RPMI7951 (cell line): ENCODE measurements around the gene GNAQ. TPM values are rescaled to one million over a fixed set of nuclear protein-coding genes. Genes with fewer than 3 reads are reported as not detected.

ENCODE experiments used
- DNase-seq: peaks from one replicate; pipeline ENCODE4 v3.0.0-alpha.2; 2012; ENCODE audit warnings: low read depth
- total RNA-seq: library from RNA; depleted of rRNA; stranded (reverse); fragments of >200 nt; shearing (Covaris generic); gene quantifications from 2 replicates; pipeline ENCODE4 v1.2.3, GENCODE V29; 2014

GNAQ gene
- total RNA-seq, 1 experiment from 2014 or later = 20.8 TPM

GRCh38 chr9:78003730-78004129, 27.9 kb downstream of the GNAQ start:
- DNase-seq = no peak

GRCh38 chr9:78001946-78002731, 29.5 kb downstream of the GNAQ start:
- peak; percentile 34 for DNase-seq

- DNase-seq = no peak
These were observed 31.4 kb downstream of the GNAQ start for GRCh38 chr9:78000221-78000620.

- peak; percentile 22 for DNase-seq
These were observed 32.4 kb downstream of the GNAQ start for GRCh38 chr9:77999231-77999631.

GRCh38 chr9:77997611-77998284, 33.9 kb downstream of the GNAQ start:
- DNase-seq = peak; percentile 93

GRCh38 chr9:77996696-77997095, 34.9 kb downstream of the GNAQ start:
- no peak for DNase-seq

- no peak for DNase-seq
These were observed 40.4 kb downstream of the GNAQ start for GRCh38 chr9:77991191-77991590.

- DNase-seq = no peak
These were observed 41.7 kb downstream of the GNAQ start for GRCh38 chr9:77989909-77990308.

GRCh38 chr9:77989458-77989857, 42.2 kb downstream of the GNAQ start:
- DNase-seq = no peak

- DNase-seq = no peak
These were observed 43.0 kb downstream of the GNAQ start for GRCh38 chr9:77988630-77989029.

DNA sequence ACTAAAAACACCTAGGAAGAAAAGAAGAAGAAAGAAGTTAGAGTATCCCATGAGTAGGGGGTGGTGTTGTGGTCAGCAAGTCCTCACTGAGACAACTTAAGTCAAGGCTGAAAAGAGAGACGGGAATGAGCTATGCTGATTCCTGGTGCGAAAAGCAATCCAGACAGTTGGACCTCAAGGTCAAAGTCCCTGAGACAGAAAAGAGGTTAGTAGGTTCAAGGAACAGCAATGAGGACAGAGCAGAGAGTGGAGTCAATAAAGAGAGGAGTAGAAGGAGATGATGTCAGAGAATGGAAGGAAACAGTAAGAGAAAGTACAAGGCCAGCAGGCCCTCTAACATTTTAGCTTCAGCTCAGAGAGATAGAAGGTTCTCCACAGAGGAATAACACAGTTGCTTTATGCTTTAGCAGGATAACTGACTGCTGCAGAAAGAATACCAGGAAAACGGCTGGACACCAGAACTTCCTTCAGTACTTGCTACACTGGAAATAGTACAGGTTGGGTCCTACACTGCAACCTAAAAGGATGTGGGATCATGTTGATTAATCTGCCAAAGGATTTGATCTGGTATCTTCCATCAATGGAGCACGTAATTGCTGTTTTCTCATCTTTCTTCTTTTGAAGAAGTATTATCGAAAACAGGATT, 43.6 kb downstream of the GNAQ start:
- DNase-seq = no peak

GRCh38 chr9:77987081-77987656, 44.4 kb downstream of the GNAQ start:
- no peak for DNase-seq

- DNase-seq = no peak
These were observed 45.6 kb downstream of the GNAQ start for GRCh38 chr9:77985996-77986395.

GRCh38 chr9:77983320-77983662, 48.3 kb downstream of the GNAQ start:
- no peak for DNase-seq

DNA sequence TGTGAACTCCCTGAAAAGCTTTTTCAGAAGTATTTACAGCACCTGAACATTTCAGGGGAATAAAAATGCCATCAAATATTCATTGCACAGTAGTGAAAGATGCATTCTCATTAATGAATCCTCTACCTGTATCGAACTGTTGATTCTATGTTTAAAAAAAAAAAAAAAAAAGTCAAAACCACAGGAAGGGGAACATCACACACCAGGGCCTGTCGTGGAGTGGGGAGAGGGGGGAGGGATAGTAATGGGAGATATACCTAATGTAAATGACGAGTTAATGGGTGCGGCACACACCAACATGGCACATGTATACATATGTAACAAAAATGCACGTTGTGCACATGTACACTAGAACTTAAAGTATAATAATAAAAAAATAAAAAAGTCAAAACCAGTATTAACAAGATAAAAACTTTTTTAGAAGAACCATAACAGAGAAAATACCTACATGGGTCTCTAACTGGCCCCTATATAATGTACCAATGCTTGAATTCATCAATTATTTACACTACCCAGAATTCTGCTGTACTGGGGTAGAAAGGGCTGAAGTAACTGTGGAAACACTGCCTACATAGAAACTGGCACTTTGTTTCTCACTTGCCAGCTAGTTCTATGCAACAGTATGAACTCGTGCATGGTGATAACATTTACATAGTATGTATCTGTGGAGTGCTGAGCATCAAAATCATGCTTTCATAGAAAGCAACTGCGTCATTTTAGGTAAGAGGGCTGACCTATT, 48.9 kb downstream of the GNAQ start:
- no peak for DNase-seq

GRCh38 chr9:77981907-77982306, 49.7 kb downstream of the GNAQ start:
- DNase-seq = no peak

GRCh38 chr9:77981332-77981731, 50.3 kb downstream of the GNAQ start:
- DNase-seq = peak; percentile 53

GRCh38 chr9:77980622-77981021, 51.0 kb downstream of the GNAQ start:
- DNase-seq = no peak

DNA sequence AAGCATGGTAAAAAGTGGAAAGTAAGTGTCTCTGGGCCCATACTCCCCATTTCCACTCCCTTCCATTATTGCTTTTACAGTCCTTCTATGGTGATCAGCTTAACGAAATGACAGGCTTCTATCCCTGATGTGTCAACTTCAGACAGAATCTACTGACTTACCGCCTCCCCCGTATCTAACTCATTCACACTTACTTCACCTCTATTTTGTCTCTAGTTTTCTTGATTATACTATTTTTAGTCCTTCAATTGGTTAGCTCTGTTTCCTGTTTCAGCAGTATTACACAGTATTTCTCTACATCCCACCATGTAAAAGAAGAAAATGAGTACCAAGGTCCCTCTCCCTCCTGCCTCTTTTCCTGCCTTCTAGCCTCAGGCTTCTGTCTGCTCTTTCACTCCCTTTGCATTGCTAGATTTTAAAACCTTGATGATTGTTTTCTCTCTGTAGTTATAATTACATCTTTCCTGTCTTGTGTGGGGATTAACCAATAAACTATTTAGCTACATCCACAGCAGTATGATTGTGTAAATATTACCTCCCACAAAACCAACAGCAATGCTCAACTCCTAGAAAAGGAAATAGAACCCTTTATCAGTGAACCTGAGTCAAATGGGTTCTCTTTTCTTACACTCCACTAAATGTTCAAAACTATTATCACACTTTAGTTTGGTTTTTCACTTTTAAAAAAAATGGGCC, 53.4 kb downstream of the GNAQ start:
- no peak for DNase-seq

- peak; percentile 81 for DNase-seq
These were observed 54.4 kb downstream of the GNAQ start for GRCh38 chr9:77977210-77977611.

GRCh38 chr9:77975806-77976205, 55.8 kb downstream of the GNAQ start:
- no peak for DNase-seq
